Right lobe of liver (tissue), 4 donors: ENCODE data around the gene IFRD2.

Experiments
- POLR2A ChIP-seq: fragments of 450-650 bp; IDR thresholded peaks from one replicate; pipeline ENCODE4 v1.6.1; 2017; ENCODE audit warnings: antibody characterized with exemption, mild to moderate bottlenecking
- TF ChIP-seq, protein P1 (sequence below), 4 donors: fragments of 200-600 bp in 3 of 4; fragments of 450-650 bp in 1 of 4; IDR thresholded peaks; one replicate each; pipeline versions ENCODE4 v1.5.1 to v1.8.0; 2016 to 2022; ENCODE audit warnings: antibody characterized with exemption in 4 of 4, mild to moderate bottlenecking in 2 of 4
- donor health status: DM: no; HTN: no; CAD: no.
- donor health status: DM: no; HTN: no; CAD: no.
- donor health status: DM: no; HTN: yes; CAD: no.

GRCh38 chr3:50260027-50260941 lies 31.9 kb downstream of the IFRD2 start:
- TF ChIP-seq, protein P1, sequence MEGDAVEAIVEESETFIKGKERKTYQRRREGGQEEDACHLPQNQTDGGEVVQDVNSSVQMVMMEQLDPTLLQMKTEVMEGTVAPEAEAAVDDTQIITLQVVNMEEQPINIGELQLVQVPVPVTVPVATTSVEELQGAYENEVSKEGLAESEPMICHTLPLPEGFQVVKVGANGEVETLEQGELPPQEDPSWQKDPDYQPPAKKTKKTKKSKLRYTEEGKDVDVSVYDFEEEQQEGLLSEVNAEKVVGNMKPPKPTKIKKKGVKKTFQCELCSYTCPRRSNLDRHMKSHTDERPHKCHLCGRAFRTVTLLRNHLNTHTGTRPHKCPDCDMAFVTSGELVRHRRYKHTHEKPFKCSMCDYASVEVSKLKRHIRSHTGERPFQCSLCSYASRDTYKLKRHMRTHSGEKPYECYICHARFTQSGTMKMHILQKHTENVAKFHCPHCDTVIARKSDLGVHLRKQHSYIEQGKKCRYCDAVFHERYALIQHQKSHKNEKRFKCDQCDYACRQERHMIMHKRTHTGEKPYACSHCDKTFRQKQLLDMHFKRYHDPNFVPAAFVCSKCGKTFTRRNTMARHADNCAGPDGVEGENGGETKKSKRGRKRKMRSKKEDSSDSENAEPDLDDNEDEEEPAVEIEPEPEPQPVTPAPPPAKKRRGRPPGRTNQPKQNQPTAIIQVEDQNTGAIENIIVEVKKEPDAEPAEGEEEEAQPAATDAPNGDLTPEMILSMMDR (IDR thresholded peaks at IDR 0.05) = peak; percentile 97 to 99 (median 98)
- TF ChIP-seq POLR2A = peak; percentile 69
